Heart right ventricle (tissue), 16 donors: ENCODE data around the gene DAPK1. TPM values are rescaled to one million over a fixed set of nuclear protein-coding genes. Genes with fewer than 3 reads are reported as not detected.

ENCODE experiments used
- ATAC-seq, 8 donors: fragments of 200-7000 bp; cut with Tn5 transposase; one replicate each; pipeline ENCODE4 v1.9.1; 2020; ENCODE audit warnings: mild to moderate bottlenecking in 8 of 8, moderate library complexity in 8 of 8, moderate number of reproducible peaks in 1 of 8
- DNase-seq, 2 donors: peaks; one replicate each; pipeline ENCODE4 v3.0.0-alpha.2; 2020
- H3K27ac ChIP-seq, 10 donors: fragments of 200-600 bp; sonication (generic) in 2 of 10; one replicate each; pipeline versions ENCODE4 v1.5.0 to v1.8.0; 2020 to 2022; ENCODE audit warnings: mild to moderate bottlenecking in 3 of 10
- H3K27me3 ChIP-seq, 7 donors: fragments of 200-600 bp; one replicate each; pipeline ENCODE4 v1.8.0; 2021 to 2022; ENCODE audit warnings: mild to moderate bottlenecking in 2 of 7
- H3K36me3 ChIP-seq, 9 donors: fragments of 200-600 bp; sonication (generic) in 1 of 9; one replicate each; pipeline versions ENCODE4 v1.5.0 to v1.8.0; 2020 to 2022; ENCODE audit warnings: mild to moderate bottlenecking in 2 of 9
- H3K4me1 ChIP-seq, 9 donors: fragments of 200-600 bp; sonication (generic) in 1 of 9; one replicate each; pipeline versions ENCODE4 v1.5.0 to v1.8.0; 2020 to 2022; ENCODE audit warnings: mild to moderate bottlenecking in 4 of 9
- H3K4me3 ChIP-seq, 10 donors: fragments of 200-600 bp; sonication (generic) in 2 of 10; one replicate each; pipeline versions ENCODE4 v1.5.0 to v1.8.0; 2020 to 2022; ENCODE audit warnings: mild to moderate bottlenecking in 7 of 10, moderate library complexity in 2 of 10
- H3K9me3 ChIP-seq, 11 donors: fragments of 200-600 bp in 10 of 11; sonication (generic) in 2 of 11; one replicate each; pipeline versions ENCODE4 v1.5.0 to v1.8.0; 2013 to 2022; ENCODE audit warnings: mild to moderate bottlenecking in 2 of 11, control low read depth in 1 of 11, moderate library complexity in 1 of 11
- WGBS, 2 donors: extraction: QIAGEN DNeasy Blood & Tissue Kit; methylation state at CpG; one replicate each; pipeline ENCODE4 v1.1.7; 2013; ENCODE audit warnings: inconsistent platforms in 1 of 2; 5-methylcytosine and 5-hydroxymethylcytosine counted together
- intact Hi-C, 10 donors: fragments of 100-400 bp; cut with DNase I; formaldehyde crosslinking; loops; one replicate each; pipeline versions ENCODE4 v1.11.1 to v1.14.2; 2022
- polyA plus RNA-seq, 2 donors: library from polyadenylated mRNA; stranded (reverse); fragments of 200-250 nt; gene quantifications; one replicate each; pipeline ENCODE4 v1.2.3, GENCODE V29; 2013
- total RNA-seq, 10 donors: library from RNA; stranded (reverse); fragmentation: NEBNext Ultra II Directional in 3 of 10; extraction: Animal tissue kit (Norgen Biotek cat#: 25700) in 3 of 10; gene quantifications; one replicate each; pipeline versions ENCODE4 v1.2.1 to v1.2.4, GENCODE V29; 2021 to 2023
- TF ChIP-seq, protein P1 (sequence below), 9 donors: fragments of 200-600 bp; sonication (generic) in 2 of 9; IDR thresholded peaks; one replicate each; pipeline versions ENCODE4 v1.5.0 to v1.8.0; 2021 to 2022; ENCODE audit warnings: antibody characterized with exemption in 9 of 9, mild to moderate bottlenecking in 5 of 9, moderate library complexity in 1 of 9
- donor health status: Arrhythmogenic right ventricular cardiomyopathy.
- donor health status: ischemic (EF 13 %, LVEDD 7.1; RV severe dilation, severe dysfunction).
- donor health status: healthy with polysubstance abuse.
- donor health status: DM: no; HTN: yes; CAD: no.
- donor health status: DM: no; HTN: no; CAD: no.
- donor health status: ischemic (EF 25% LVEDD 6.9; RV normal size, moderate dysfunction).
- donor health status: ischemic (EF 25% LVEDD 5.7; RV mildly dilated, moderate dysfunction).
- donor health status: healthy.
- donor health status: DM: yes; HTN: yes; CAD: no.
- donor health status: Ischemic cardiomyopathy.
- donor health status: ischemic (EF 35%, LVEDD 5.7; RV mildly dilated, moderate dysfunction).
- donor health status: nonischemic (EF 11% LVEDD 7.7; RV severe dilation, severe dysfunction).
- donor health status: DM: yes; HTN: yes; CAD: no.
- donor health status: PGD.
- donor health status: ischemic (EF 29% LVEDD 5.4; RV normal size, mild dysfunction).
- donor health status: nonischemic (EF 23%, LVEDD 6.1; RV moderate dilation, normal function).

The DAPK1 gene
- total and polyA plus RNA-seq, 12 donors = 1.1 to 15.5 (median 4.2) TPM

DNA sequence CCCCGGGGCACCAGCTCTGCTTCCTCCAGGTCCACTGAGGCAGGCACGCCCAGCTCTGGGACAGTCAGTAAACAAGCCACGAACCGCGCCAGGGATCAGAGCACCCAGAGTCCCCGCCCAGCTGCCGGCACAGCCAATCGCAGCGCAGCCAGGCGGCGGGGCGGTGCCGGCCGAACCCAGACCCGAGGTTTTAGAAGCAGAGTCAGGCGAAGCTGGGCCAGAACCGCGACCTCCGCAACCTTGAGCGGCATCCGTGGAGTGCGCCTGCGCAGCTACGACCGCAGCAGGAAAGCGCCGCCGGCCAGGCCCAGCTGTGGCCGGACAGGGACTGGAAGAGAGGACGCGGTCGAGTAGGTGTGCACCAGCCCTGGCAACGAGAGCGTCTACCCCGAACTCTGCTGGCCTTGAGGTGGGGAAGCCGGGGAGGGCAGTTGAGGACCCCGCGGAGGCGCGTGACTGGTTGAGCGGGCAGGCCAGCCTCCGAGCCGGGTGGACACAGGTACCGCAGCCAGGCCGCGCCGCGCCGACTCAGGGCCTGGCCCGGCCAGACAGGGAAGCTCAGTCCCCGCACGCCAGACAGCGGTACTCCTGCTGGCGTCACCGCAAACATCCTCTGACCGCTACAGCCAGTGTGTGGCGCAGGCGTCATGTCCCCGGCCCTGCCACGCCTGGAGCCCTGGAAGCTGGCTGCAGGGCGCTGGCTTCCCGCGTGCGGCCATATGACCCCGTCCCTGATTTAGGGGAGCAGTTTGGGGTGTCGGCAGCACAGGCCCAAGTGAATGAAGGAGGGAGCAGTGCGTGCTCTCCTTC, 228.4 kb downstream of the DAPK1 start, which contains the start of gene CTSL:
Gene CTSL (plus strand): TSS at position 220 of the 810 bp plus-strand sequence. CDS start 1,485 bp downstream, outside the sequence.
- H3K4me3 ChIP-seq = peak within 1 kb of the TSS; percentile 45 to 92 (median 76)
- H3K4me1 ChIP-seq = peaks cover 3 to 73% (median 26%) of the 10 kb centered on the region in 9 donors
- peak within 1 kb of the TSS; percentile 84 to 99 (median 96) for H3K27ac ChIP-seq
- H3K36me3 ChIP-seq = peaks cover 0 to 40% (median 26%) of the 10 kb centered on the region in 9 donors
- TF ChIP-seq, protein P1, sequence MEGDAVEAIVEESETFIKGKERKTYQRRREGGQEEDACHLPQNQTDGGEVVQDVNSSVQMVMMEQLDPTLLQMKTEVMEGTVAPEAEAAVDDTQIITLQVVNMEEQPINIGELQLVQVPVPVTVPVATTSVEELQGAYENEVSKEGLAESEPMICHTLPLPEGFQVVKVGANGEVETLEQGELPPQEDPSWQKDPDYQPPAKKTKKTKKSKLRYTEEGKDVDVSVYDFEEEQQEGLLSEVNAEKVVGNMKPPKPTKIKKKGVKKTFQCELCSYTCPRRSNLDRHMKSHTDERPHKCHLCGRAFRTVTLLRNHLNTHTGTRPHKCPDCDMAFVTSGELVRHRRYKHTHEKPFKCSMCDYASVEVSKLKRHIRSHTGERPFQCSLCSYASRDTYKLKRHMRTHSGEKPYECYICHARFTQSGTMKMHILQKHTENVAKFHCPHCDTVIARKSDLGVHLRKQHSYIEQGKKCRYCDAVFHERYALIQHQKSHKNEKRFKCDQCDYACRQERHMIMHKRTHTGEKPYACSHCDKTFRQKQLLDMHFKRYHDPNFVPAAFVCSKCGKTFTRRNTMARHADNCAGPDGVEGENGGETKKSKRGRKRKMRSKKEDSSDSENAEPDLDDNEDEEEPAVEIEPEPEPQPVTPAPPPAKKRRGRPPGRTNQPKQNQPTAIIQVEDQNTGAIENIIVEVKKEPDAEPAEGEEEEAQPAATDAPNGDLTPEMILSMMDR (IDR thresholded peaks at IDR 0.05) = peak in 5 of 9 donors; percentile 17 to 50 (median 39)
- DNase-seq (peak; percentile 93 to 95), ATAC-seq (peak; percentile 96 to 98 (median 98))
- H3K27me3 ChIP-seq = peaks cover 0 to 14% (median 0%) of the 10 kb centered on the region in 7 donors
- intact Hi-C loops = loop anchor here in 1 of 10 donors (10.0 kb wide), 1 partner anchor 69 kb away; no protein-coding TSS in a partner anchor
- 0% methylated on average over 61 to 67 of the region's 67 CpGs for WGBS, 2 donors
- H3K9me3 ChIP-seq = no peaks in the 10 kb centered on the region

DNA sequence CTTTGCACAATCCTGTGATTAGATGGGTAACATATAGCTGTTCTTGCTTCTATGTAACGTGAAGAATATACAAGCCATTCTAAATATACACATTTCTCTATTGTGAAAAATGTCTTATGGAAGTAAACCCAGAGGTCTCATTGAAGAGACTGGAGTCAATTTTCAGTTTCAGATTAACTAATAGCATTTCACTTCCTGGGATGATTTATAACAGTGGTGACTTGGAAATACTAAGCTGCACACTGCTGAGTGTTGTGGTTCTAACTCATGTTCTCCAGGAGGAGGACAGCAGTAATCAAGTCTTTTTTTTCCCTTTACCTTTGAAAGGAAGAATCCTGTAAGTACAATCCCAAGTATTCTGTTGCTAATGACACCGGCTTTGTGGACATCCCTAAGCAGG, 231.6 kb downstream of the DAPK1 start:
- Histone ChIP-seq H3K27me3 (peaks cover 0 to 14% (median 0%) of the 10 kb centered on the region in 7 donors), H3K4me1 (peaks cover 3 to 62% (median 26%) of the 10 kb centered on the region in 9 donors), H3K4me3 (peak overlapping the region in 2 of 10 donors; percentile 7 to 79), H3K9me3 (no peaks in the 10 kb centered on the region), H3K27ac (peak overlapping the region in 1 of 10 donors; percentile 99), H3K36me3 (peaks cover 0 to 54% (median 26%) of the 10 kb centered on the region in 9 donors)
- ATAC-seq (no peak), DNase-seq (no peak)
- intact Hi-C loops = loop anchor here in 1 of 10 donors (10.0 kb wide), 1 partner anchor 66 kb away; no protein-coding TSS in a partner anchor
- 95 to 96% methylated on average over 2 of the region's 2 CpGs for WGBS, 2 donors
- TF ChIP-seq, protein P1 (IDR thresholded peaks at IDR 0.05) = no peak

DNA sequence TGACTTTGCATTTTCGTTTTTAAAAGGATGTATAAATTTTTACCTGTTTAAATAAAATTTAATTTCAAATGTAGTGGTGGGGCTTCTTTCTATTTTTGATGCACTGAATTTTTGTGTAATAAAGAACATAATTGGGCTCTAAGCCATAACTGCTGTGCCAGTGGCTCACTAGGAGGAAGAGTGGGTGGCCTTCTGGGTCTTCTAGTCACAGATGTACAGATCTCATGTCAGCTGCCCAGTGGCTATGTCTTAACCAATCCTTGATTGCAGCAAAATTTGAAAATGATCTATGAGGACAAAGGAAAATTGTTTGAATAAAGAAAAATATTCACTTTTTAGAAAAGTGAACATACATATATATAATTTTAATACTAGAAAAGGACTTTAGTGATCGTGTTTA, 233.7 kb downstream of the DAPK1 start:
- DNase-seq = no peak
- intact Hi-C loops = no loop called here
- Histone ChIP-seq H3K4me1 (peaks cover 3 to 45% (median 24%) of the 10 kb centered on the region in 9 donors), H3K27me3 (peaks cover 0 to 6% (median 3%) of the 10 kb centered on the region in 7 donors), H3K27ac (no peak overlapping the region), H3K4me3 (no peak overlapping the region), H3K9me3 (no peaks in the 10 kb centered on the region), H3K36me3 (peaks cover 0 to 54% (median 26%) of the 10 kb centered on the region in 9 donors)
- TF ChIP-seq, protein P1 (IDR thresholded peaks at IDR 0.05) = no peak
- WGBS, 2 donors = 94 to 96% methylated on average over 2 of the region's 2 CpGs
- no peak for ATAC-seq

DNA sequence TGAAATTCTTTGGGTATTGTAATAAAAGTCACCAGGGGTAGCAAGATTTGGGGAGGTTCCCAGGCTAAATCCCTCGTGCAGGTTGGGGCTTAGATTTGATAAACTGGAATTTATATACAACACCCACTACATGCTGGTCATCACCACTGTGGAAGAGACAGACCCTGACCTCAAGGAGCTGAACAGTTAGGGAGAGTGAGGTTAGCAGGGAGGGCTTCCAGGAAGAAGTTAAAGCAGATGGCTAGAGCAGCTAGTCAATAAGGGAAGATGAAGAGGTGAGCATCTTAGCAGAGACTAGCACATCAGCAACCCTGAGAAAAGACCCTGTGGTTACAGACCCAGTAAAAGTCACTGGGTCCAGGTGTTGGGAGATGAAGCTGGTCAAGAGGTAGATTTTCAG, 234.7 kb downstream of the DAPK1 start:
- TF ChIP-seq, protein P1 (IDR thresholded peaks at IDR 0.05) = no peak
- no peak overlapping the region for H3K27ac ChIP-seq
- intact Hi-C loops = no loop called here
- 73 to 97% methylated on average over 1 of the region's 1 CpG for WGBS, 2 donors
- H3K27me3 ChIP-seq = peaks cover 0 to 12% (median 4%) of the 10 kb centered on the region in 7 donors
- no peak for ATAC-seq
- peaks cover 0 to 54% (median 26%) of the 10 kb centered on the region in 9 donors for H3K36me3 ChIP-seq
- no peak overlapping the region for H3K4me3 ChIP-seq
- H3K9me3 ChIP-seq = no peaks in the 10 kb centered on the region
- H3K4me1 ChIP-seq = peaks cover 0 to 35% (median 19%) of the 10 kb centered on the region in 9 donors
- no peak for DNase-seq
